ENCODE results near the gene TTC27.
"Not testable (repeated sequence)": the region's sequence is repeated elsewhere in the genome, so short reads cannot be mapped to it uniquely, and the experiment has no call there.

The TTC27 gene

DNA sequence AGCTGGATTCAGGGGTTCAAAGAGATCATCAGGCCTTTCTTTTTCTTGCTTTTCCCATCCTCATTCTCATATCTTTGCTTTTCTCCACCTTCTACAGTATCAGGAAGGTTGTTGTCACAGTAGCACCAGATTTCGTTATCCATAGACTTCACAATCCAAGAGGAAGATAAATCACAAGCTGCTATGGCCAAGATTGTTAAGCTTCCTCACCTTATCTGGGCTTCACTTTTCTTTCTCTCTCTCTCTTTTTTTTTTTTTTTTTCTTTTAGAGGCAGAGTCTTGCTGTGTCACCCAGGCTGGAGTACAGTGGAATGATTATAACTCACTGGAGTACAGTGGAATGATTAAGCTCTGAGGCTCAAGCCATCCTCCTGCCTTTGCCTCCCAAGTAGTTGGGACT is 93.5 kb downstream of the TTC27 start:
- no peak for DNase-seq

DNA sequence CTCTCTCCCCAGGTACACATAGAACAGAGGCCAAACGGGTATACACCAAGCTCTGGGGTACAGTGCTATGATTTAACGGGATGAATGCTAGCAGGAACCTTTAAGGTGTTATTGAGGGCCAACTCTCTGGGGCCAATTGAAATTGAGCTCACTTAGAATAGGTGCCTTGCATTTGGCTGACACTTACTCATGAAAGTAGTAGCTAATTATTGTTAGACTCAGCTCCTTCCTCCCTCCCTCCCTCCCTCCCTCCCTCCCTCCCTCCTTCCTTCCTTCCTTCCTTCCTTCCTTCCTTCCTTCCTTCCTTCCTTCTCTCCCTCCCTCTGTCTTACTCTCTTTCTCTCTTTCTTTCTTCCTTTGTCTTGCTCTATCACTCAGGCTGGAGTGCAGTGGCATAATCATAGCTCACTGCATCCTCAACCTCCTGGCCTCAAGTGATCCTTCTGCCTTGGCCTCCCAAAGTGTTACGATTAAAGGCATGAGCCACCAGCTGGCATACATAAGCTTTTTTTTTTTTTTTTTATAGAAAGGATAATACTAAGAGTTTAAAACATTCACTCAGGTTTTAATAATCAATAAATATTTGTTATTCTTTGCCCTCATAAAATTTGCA is 95.7 kb downstream of the TTC27 start:
- DNase-seq, result no peak

DNA sequence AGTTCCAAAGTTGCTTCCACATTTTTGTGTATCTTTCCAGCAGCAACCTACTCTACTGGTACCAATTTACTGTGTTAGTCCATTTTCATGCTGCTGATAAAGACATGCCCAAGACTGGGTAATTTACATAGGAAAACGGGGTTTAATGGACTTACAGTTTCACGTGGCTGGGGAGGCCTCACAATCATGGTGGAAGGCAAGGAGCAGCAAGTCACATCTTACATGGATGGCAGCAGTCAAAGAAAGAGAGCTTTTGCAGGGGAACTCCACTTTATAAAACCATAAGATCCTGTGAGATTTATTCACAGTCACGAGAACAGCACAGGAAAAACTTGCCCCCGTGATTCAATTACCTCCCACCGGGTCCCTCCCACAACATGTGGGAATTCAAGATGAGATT is 98.8 kb downstream of the TTC27 start:
- DNase-seq, result not testable (repeated sequence)

DNA sequence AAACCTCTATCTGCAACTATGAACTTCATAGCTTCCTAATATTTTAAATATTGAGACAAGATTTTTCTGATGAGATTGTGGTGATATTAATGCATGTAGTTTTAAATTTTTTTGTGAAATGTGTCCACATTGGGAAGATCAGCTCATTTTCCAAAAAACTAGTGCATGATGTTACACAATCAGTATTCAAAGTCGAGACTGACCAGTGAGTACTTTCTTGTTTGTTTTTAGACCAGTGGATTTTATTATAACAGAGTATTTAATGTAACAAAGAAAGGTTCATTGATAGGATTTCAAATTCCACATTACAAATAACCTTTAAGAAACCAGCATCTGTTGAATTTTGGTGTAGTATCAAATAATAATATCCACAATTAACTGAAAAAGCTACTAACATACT is 99.3 kb downstream of the TTC27 start:
- no peak for DNase-seq

DNA sequence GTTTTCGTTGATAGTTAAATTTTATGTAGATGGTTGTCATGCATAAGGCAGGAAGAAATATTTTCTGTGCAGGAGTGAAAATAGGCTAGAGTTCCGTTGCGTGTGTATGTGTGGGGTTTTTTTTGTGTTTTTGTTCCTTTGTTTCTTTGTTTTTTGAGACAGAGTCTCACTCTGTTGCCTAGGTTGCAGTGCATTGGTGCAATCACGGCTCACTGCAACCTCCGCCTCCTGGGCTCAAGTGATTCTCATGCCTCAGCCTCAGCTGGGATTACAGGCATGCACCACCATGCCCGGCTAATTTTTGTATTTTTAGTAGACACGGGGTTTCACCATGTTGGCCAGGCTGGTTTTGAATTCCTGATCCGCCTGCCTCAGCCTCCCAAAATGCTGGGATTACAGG is 103.1 kb downstream of the TTC27 start:
- not testable (repeated sequence) for DNase-seq

DNA sequence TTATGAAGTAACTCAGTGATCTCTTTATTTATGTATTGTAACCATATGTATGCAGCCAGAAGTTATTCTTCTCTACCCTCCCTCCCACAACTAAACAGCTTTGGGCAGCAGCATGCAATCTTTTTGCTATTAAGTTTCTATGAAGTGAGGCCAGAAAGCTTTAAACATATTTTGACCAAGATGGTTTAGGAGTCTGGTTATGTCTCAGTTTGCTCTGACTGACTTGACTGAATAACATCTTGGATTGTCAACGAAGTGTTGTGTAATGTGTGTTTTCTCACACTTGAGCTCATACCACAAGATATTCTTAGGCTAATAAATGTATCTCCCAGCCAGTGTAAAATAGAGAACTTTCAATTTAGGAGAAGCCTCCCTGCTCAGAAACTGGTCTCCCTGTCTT is 104.3 kb downstream of the TTC27 start:
- DNase-seq, result no peak

DNA sequence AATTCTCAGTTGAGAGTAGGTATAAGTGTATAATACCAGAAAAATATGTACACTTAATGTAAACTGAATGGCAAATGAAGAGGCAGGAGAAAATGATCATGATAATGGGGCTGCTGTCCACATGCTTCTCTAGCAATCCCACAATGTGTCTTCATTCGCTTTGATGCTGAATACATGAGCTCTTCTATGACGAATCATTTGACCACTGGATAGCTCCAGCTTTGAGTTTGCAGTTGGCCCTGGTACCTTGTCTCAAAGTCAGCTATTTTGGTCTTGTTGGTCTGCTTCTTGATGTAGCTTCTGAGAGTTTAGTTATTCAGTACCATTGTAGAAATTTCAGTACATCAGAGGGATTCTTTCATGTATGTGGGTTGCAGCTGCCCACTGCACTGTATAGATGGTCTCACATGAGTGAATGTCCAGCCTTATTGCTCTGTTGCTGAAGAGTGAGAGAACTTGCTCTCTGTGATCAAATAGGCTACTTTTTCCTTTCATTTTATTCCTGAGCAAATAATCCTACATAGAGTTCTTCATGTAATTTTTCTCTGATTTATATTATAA is 105.1 kb downstream of the TTC27 start:
- DNase-seq, result no peak

DNA sequence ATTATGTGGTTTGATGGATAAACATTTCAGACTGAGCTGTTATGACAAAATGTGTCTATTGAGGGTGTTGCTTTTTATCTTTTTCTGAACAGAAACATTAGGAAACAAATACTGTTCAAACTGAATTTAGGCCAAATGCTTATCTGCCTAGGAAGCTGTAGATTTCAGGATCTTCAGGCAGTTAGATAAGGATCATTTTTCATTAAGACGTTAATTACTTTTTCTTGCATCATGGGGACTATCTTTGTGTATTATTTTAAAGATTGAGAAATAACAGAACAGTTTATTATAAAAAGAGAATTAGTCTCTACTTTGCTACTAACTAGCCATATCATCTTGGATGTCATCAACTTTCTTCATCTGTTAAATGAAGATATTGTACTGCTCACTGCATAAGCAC is 107.5 kb downstream of the TTC27 start:
- DNase-seq, result no peak

DNA sequence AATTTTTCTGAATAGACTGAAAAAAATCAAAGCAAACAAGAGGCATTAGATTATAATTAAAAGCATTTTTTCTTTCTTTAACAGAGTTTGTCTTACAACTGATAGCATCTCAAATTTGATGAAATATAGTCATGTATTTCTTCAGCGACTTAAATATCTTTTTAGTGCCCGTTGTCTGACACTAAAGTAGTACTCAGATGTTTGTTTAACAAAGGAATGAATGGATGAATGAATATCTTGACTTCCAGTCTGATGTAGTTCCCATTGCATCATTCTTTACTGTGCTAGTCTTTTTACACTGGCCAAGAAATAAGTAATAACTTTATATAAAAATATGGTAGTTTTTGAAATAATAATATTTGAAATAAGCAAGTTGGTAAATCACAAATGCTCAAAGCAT is 111.1 kb downstream of the TTC27 start:
- DNase-seq, result no peak

DNA sequence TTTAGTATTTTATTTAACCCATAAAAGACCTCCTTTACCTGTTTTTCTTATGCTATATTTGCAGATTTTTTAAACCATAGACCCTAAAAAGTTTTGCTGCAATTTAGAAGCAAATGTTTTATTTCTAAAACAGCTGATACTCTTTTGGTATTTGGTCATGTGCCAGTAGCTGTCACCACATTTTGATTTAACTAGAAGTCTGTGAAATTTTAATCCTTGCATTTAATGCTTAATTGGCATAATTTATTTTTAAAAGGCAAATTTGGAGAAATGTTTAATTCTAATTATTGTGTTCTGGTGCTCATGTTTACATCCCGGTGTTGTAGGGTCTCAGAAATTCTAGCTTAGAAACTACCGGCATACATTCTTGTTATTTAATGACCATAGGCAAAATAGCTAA is 111.8 kb downstream of the TTC27 start:
- DNase-seq, result no peak

DNA sequence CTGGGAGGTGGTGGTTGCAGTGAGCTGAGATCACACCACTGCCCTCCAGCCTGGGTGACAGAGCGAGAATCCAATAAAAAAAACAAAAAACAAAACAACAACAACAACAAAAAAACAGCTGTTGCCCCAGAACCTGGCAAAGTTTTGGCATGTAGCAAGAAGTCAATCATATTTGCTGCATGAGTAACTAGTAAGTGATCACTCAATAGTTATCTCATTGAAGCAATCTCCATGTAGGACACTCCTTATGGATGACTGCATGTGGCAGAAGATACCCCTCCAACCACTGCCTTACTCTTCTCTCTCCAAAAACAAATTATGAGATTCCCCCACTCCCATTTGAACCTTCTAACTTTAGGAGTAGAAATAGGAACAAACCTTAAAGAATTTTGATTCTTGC is 113.7 kb downstream of the TTC27 start:
- no peak for DNase-seq

DNA sequence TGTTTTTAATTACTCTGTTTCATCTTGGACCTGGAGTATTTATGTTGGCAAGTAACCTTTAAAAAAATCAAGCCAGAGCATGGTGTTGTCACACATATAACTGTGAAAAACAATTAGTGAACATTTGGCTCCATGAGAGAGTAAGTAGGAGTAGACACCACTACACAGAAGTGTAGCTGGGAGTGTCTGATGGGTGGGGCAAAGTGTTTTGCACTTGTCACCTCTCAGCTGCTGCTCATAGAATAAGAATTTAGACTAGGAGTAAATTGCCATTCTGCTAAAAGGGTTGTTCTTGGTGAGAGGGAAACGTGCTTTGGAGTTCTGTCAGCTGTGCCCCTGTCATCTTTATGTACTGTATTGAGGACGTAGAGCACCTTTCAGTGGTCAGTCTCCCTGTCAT is 114.5 kb downstream of the TTC27 start:
- DNase-seq, result no peak

DNA sequence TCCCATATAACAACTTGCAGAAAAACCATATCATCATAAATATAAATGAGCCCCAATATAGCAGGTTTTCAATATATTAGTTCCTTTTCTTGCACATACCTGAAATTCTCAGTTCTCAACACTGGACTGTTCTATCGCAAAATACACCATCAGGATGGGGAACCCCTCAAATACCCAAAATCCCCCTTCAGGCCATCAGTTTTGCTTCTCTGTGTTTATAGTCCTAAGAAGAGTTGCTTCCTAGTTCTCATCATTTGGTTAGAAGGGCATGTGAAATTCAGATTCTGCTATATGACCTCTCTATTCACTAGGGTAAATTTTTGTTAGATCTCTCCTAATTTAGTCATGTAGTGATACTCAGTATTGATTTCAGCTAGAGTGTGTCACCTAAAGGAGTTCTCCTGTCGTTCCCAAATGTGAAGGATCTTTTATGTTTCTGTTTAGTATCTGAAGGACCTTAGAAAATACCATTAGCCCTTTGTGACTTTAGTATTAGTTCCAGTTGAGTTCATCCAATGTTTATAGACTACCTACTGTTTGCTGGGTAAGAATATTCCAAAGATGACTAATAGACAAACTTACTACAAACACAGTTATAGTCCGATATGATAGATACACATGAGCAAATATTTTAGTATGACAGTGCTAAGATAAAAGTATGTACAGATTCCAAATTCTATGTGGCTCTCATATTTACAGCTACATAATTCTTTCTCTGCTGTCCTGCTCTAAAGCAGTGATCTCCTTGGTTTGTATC is 115.8 kb downstream of the TTC27 start:
- no peak for DNase-seq

DNA sequence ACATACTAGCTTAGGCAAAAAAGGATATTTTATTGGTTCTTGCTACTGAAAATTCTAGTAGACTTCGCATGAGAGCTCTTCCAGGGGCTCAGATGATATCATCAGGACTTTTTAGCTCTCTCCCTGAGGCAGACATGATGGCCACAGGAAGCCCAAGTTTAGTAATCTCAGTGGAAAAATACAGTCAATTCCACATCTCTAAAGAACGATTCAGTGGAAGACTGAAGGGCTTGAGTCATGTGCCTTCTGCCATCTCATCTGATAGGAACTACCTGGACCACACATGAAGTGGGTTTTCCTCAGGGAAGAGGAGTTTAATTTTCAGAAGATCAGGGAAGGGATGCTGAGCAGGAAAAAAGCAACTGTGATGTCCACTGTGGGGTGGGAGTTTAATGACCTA is 117.3 kb downstream of the TTC27 start:
- no peak for DNase-seq

DNA sequence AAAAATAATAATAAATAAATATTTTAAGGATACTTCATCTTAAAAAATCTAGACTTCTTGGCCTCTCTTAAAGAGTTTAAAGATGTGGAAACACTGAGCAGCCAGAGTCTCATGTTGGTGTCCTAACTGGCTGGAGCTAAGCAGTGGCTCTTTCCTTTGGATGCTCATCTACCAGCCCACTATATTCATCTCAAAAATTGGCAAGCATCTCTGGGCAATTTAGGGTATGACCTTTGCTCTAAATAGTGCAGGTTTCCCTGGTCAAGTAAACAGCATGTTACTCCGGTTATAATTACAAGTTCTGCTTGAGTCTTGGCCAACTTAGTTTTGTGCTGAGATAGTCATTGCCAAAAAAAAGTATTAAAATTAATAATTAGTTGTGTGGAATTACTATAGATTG is 117.8 kb downstream of the TTC27 start:
- no peak for DNase-seq

DNA sequence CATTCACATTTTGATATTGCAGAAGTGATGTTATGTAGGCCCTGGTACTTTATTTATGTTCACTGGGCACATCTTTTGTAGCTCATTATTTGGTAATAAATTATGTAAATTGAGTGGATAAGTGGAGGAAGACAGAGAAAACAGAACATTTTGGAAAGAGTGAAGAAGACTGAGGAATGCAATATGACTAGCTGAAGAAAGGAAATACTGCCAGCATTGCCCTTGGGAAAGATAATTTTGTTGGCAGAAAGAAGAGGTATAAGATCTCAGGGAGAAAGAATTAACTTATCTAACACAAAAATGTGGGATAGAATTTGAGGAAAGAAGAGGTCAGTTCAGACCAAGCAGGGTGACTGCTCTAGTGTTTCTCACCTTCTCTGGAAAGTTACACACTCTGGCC is 118.8 kb downstream of the TTC27 start:
- DNase-seq, result no peak

DNA sequence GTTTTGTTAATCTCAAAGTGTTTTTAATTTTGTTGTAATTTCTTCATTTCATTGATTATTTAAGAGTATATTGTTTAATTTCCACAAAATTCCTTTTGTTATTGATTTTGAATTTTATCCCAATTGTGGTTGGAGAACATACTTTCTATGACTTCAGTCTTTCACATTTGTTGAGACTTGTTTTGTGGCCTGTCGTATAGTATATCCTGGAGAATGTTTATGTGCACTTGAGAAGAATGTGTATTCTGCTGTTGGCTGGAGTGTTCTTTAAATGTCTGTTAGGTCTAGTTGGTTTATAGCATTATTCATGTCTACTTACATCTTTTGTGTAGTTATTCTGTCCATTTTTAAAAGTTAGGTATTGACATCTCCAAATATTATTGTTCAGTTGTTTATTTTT is 120.3 kb downstream of the TTC27 start:
- DNase-seq, result no peak

DNA sequence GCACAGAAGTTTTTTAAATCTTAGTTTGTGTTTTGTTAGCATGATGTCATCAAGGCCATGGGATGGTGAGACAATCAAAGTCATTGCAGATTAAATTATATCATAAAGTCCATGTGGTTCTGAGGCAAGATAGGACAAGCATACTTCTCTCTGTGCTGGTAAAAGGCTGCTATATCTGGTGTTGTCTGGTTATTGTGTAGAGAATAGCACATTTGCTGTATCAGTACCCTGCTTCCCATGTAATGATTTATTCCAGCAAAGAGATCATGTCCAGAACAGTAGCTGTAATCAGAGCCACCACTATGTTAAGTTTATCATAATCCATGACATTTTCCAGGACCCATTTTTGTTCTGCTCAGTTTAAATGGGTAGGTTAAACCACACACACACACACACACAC is 123.0 kb downstream of the TTC27 start:
- no peak for DNase-seq

DNA sequence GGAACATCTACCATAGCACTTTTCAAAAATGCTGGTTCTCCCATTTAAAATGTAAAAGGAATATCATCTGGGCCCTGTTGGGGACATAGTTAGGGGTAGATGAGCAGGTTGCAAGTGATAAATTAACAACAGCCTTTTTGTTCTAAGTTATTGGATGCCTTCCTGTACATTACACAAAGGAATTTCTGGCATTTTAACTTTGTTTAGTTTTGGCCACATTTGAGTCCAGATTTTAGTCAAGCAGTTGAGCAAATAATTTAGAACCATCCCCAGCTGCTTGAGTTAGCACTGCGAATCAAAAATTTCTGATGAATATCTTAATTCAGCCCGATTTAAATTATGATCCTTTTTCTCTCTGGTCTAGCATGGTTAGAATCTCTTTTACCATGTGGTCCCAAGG is 124.4 kb downstream of the TTC27 start:
- DNase-seq, result no peak

DNA sequence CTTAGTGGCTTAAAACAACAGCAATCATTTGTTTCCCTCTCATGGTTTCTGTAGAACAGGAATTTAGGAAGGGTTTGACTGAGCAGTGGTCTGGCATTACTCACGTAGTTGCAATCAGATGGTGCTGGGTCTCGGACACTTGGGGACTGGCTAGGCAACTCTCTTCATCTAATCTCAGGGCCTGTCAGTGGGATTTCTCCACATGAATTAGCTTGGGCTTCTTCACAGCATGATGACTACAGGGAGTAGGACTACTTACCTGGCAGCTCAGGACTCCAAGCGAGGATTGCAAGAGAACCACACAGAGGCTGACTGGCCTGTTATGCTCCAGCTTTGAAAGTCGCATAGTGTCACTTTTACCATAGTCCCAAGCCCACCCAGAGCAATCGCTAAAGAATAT is 125.1 kb downstream of the TTC27 start:
- DNase-seq, result no peak

DNA sequence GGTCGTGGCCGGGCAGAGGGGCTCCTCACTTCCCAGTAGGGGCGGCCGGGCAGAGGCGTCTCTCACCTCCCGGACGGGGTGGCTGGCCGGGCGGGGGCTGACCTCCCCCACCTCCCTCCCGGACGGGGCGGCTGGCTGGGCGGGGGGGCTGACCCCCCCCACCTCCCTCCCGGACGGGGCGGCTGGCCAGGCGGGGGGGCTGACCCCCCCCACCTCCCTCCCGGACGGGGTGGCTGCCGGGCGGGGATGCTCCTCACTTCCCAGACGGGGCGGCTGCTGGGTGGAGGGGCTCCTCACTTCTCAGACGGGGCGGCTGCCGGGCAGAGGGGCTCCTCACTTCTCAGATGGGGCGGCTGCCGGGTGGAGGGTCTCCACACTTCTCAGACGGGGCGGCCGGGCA is 126.8 kb downstream of the TTC27 start:
- not testable (repeated sequence) for DNase-seq

DNA sequence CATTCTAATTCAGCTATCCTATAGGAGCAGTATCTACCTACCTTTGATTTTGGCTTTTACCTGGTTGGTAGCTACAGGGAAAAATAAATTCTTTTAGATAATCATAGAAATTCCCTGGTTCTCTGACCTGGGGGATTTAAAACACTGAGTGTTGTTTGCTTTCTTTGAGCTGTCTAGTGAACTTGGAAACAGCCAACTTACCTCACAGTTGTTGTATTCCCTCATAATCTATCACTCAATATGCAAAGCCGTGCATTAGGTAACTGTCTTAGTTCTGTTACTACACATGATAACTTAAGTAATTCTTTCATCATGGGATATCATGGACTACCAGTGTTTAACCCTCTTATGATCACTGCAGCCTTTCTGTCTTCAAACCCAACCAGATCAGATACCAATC is 127.8 kb downstream of the TTC27 start:
- DNase-seq, result no peak

DNA sequence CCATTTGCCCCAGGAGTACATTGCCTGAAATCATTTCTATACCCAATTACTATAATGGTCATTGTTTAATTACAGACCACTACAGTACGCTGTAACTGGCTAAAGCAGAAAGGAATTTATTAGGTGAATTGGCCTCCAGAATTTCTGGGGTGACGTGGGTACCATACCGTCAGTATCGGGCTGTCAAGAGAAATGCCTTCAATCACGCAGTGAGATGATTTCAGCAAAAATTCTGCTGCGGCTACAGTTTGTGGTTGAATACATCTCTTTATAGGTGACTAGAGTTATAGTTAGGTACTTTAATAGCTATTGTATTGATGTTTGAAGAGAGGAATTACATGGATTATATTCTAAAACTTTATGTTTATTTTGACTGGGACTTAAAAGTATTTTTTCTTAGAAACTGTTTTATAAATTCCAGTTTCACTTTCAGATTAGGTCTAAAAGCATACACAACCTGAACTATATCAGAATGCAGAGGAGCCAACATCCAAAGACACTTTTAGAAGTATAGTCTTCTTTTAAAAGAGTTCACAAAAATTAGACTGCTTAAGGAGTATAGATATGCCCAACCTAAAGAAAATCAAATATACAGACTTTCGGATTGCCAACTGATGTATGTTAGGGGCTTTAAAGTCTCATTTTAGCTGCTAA is 128.4 kb downstream of the TTC27 start:
- DNase-seq, result no peak

DNA sequence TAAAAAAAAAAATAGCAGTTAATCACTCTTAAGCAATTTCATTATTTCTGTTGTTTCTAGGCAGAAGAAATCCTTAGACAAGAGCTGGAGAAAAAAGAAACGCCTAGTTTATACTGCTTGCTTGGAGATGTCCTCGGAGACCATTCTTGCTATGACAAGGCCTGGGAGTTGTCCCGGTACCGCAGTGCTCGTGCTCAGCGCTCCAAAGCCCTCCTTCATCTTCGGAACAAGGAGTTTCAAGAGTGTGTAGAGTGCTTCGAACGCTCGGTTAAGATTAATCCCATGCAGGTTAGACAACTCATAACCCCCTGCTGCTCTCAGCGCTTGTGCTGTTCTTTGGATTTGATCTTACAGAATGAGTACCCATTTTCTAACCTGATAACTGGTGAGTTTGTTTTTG is 130.4 kb downstream of the TTC27 start:
- DNase-seq, result no peak
